SK-N-MC (cell line): ENCODE measurements around the gene TFAP2E.

Source experiments
- EZH2 ChIP-seq: fragments of 200-600 bp; sonication (generic); IDR thresholded peaks from one replicate; pipeline ENCODE4 v1.6.1; 2017; ENCODE audit warnings: antibody characterized with exemption
- POLR2AphosphoS5 ChIP-seq: IDR thresholded peaks from 2 replicates; pipeline ENCODE4 v1.6.1; 2012; ENCODE audit warnings: mild to moderate bottlenecking, low read depth, low read length, borderline replicate concordance

DNA sequence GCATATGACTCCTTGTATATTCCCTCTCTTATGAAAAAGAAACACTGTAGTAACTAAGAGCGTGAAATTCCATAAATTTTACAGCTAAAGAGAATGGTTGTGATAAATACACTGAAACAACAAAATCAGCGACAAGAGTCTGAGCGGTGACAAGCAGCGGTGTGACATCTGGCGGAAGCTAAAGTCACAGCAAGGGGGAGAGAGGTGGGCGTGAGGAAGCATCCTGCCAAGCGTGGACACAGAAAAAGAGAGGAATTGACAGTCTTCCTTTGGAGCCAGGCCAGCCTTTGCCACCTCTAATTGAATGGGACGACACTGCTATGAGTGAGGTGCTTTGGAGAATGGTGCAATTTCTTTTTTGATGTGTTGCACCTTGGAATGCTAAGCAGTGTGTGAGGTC lies 42.3 kb downstream of the TFAP2E start:
- TF ChIP-seq POLR2AphosphoS5 (no peak), EZH2 (no peak)
